ENCODE results near the gene KANK3. TPM values are rescaled to one million over a fixed set of nuclear protein-coding genes. Genes with fewer than 3 reads are reported as not detected.
"Not testable (repeated sequence)": the region's sequence is repeated elsewhere in the genome, so short reads cannot be mapped to it uniquely, and the experiment has no call there.

Gene KANK3
- total RNA-seq, 4 donors from 2014 or later, result 7.1 to 16.0 (median 13.7) TPM

DNA sequence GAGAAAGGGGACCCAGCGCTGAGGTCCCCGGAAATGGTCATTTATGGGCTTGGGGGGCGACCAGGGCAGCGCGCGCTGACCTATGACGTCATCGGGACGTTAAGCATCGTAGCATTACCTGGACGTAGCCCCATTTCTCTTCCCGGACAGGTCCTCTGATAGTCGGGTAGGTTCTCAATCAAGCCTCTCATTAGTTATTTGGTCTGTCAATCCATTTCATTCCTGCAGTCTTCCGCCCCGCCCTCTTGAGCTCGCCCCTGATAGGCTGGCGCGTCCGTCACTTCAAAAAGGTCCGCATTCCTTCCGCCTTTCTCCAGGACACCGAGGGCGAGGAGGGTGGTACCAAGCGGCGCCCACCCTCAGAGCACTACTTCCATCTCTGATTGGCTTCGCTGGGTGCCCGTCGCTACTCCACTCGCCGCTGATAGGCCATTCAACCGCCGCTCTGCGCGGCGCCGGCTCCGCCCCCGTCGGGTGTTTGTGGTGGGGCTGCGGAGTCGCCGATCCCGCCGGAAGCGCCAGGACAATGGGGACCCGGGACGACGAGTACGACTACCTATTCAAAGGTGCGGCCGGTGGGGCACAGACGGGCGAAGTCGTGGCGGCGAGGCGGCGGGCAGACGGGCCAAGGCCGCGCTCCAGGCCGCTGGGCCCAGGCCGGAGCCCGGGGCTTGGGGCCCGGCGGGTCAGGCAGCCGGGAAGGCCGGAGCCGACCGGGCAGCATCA, 47.0 kb upstream of the KANK3 start, which contains the start of gene RAB11B:
Gene RAB11B (plus strand): TSS at position 470 of the 726 bp plus-strand sequence. CDS start 57 bp downstream, at position 527.
- peak; percentile 85 to 88 for ATAC-seq
- H3K27ac ChIP-seq, result peak within 1 kb of the TSS; percentile 96 to 100 (median 100)
- no peaks in the 10 kb centered on the region for H3K36me3 ChIP-seq
- peak within 1 kb of the TSS; percentile 68 to 100 (median 72) for H3K4me3 ChIP-seq
- in situ Hi-C loops (cut with MboI; ENCODE audit: low sequenced_read_pairs in 4 of 4), result no loop called here
- H3K27me3 ChIP-seq, result no peaks in the 10 kb centered on the region
- H3K9me3 ChIP-seq, result no peaks in the 10 kb centered on the region
- DNase-seq, result peak; percentile 99 to 100
- TF ChIP-seq CTCF (IDR thresholded peaks at IDR 0.05 in 4 of 5, conservative IDR thresholded peaks at IDR 0.05 in 1 of 5), result no peak
- TF ChIP-seq POLR2A (IDR thresholded peaks at IDR 0.05), result peak; percentile 69 to 79
- intact Hi-C loops (cut with DNase I; ENCODE audit: low total_unique reads), result loop anchor here (1.0 kb wide), 4 partner anchors 23 to 123 kb away; partner anchors contain the start of genes NDUFA7 and RPS28
- peaks cover 46 to 53% of the 10 kb centered on the region in 2 donors for H3K4me1 ChIP-seq

- ATAC-seq (no peak), DNase-seq (no peak)
- H3K27me3 ChIP-seq, result no peaks in the 10 kb centered on the region
- no peak overlapping the region for H3K4me3 ChIP-seq
- no peaks in the 10 kb centered on the region for H3K36me3 ChIP-seq
- H3K27ac ChIP-seq, result peak overlapping the region in 2 of 4 donors; percentile 85 to 100
- TF ChIP-seq CTCF (IDR thresholded peaks at IDR 0.05 in 4 of 5, conservative IDR thresholded peaks at IDR 0.05 in 1 of 5), result no peak
- no peak for TF ChIP-seq POLR2A (IDR thresholded peaks at IDR 0.05)
- H3K4me1 ChIP-seq, result peaks cover 32 to 40% of the 10 kb centered on the region in 2 donors
- intact Hi-C loops (cut with DNase I; ENCODE audit: low total_unique reads) (no loop called here), in situ Hi-C loops (cut with MboI; ENCODE audit: low sequenced_read_pairs in 4 of 4) (no loop called here)
- no peaks in the 10 kb centered on the region for H3K9me3 ChIP-seq
Measured at GRCh38 chr19:8388612-8388958, 45.5 kb upstream of the KANK3 start.

GRCh38 chr19:8387688-8388611, 44.9 kb upstream of the KANK3 start:
- TF ChIP-seq POLR2A (IDR thresholded peaks at IDR 0.05) (no peak), CTCF (IDR thresholded peaks at IDR 0.05 in 4 of 5, conservative IDR thresholded peaks at IDR 0.05 in 1 of 5) (no peak)
- in situ Hi-C loops (cut with MboI; ENCODE audit: low sequenced_read_pairs in 4 of 4), result no loop called here
- Histone ChIP-seq H3K4me1 (peaks cover 25 to 34% of the 10 kb centered on the region in 2 donors), H3K27me3 (no peaks in the 10 kb centered on the region), H3K9me3 (no peaks in the 10 kb centered on the region), H3K4me3 (no peak overlapping the region), H3K27ac (peak overlapping the region in 2 of 4 donors; percentile 85 to 100), H3K36me3 (no peaks in the 10 kb centered on the region)
- intact Hi-C loops (cut with DNase I; ENCODE audit: low total_unique reads), result no loop called here
- DNase-seq (no peak), ATAC-seq (no peak)

- H3K4me1 ChIP-seq, result peaks cover 24 to 32% of the 10 kb centered on the region in 2 donors
- intact Hi-C loops (cut with DNase I; ENCODE audit: low total_unique reads) (no loop called here), in situ Hi-C loops (cut with MboI; ENCODE audit: low sequenced_read_pairs in 4 of 4) (no loop called here)
- DNase-seq (no peak), ATAC-seq (no peak)
- TF ChIP-seq POLR2A (IDR thresholded peaks at IDR 0.05) (no peak), CTCF (IDR thresholded peaks at IDR 0.05 in 4 of 5, conservative IDR thresholded peaks at IDR 0.05 in 1 of 5) (no peak)
- H3K27me3 ChIP-seq, result no peaks in the 10 kb centered on the region
- H3K4me3 ChIP-seq, result no peak overlapping the region
- no peak overlapping the region for H3K27ac ChIP-seq
- H3K9me3 ChIP-seq, result no peaks in the 10 kb centered on the region
- H3K36me3 ChIP-seq, result no peaks in the 10 kb centered on the region
Measured at GRCh38 chr19:8386990-8387389, 43.9 kb upstream of the KANK3 start.

GRCh38 chr19:8386419-8386818, 43.4 kb upstream of the KANK3 start:
- H3K27ac ChIP-seq; H3K4me3 ChIP-seq; H3K27me3 ChIP-seq; ATAC-seq; DNase-seq; H3K9me3 ChIP-seq; intact Hi-C loops (cut with DNase I; ENCODE audit: low total_unique reads); H3K36me3 ChIP-seq; in situ Hi-C loops (cut with MboI; ENCODE audit: low sequenced_read_pairs in 4 of 4): not testable (repeated sequence)
- peaks cover 18 to 26% of the 10 kb centered on the region in 2 donors for H3K4me1 ChIP-seq

DNA sequence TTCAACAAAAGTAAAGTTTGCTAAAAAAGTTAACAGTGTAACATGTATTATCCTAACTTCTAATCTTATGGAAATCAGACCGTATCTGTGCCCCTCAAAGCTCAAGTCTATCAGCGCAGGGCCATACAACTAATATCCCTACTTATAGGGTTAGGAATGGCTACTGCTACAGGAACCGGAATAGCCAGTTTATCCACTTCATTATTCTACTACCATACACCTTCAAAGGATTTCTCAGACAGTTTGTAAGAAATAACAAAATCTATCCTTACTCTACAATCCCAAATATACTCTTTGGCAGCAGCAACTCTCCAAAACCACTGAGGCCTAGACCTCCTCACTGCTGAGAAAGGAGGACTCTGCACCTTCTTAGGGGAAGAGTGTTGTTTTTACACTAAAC, 42.5 kb upstream of the KANK3 start:
- H3K36me3 ChIP-seq; in situ Hi-C loops (cut with MboI; ENCODE audit: low sequenced_read_pairs in 4 of 4); DNase-seq; H3K27ac ChIP-seq; ATAC-seq; H3K9me3 ChIP-seq; H3K27me3 ChIP-seq; H3K4me3 ChIP-seq; intact Hi-C loops (cut with DNase I; ENCODE audit: low total_unique reads): not testable (repeated sequence)
- peaks cover 11 to 21% of the 10 kb centered on the region in 2 donors for H3K4me1 ChIP-seq

GRCh38 chr19:8385103-8385502, 42.0 kb upstream of the KANK3 start:
- H3K9me3 ChIP-seq; in situ Hi-C loops (cut with MboI; ENCODE audit: low sequenced_read_pairs in 4 of 4); H3K27me3 ChIP-seq; H3K4me3 ChIP-seq; ATAC-seq; H3K36me3 ChIP-seq; intact Hi-C loops (cut with DNase I; ENCODE audit: low total_unique reads); DNase-seq; H3K27ac ChIP-seq: not testable (repeated sequence)
- peaks cover 11 to 21% of the 10 kb centered on the region in 2 donors for H3K4me1 ChIP-seq
